Stimulated activated CD4-positive, alpha-beta T cell treated with anti-CD3 and anti-CD28 coated beads, TNF-alpha, amount 100 ng/mL, for 4 hours (primary cell): ENCODE data around the gene FAM217B.
"Not testable (repeated sequence)": the region's sequence is repeated elsewhere in the genome, so short reads cannot be mapped to it uniquely, and the experiment has no call there.

Source experiments
- DNase-seq, 3 experiments: peaks; one replicate each; pipeline ENCODE4 v3.0.0-alpha.2; 2020; ENCODE audit warnings: low read depth in 3 of 3

The FAM217B gene

GRCh38 chr20:59938696-59939051 is 1.5 kb upstream of the FAM217B start:
- no peak for DNase-seq

- no peak for DNase-seq
Observed at GRCh38 chr20:59939052-59939878, 924 bp upstream of the FAM217B start.

GRCh38 chr20:59939879-59940128 is 385 bp upstream of the FAM217B start:
- DNase-seq, result no peak

- no peak for DNase-seq
Observed at GRCh38 chr20:59940956-59941294, 736 bp downstream of the FAM217B start.

GRCh38 chr20:59942245-59942644 is 2.1 kb downstream of the FAM217B start:
- no peak for DNase-seq

GRCh38 chr20:59944726-59945125 is 4.5 kb downstream of the FAM217B start:
- DNase-seq, result no peak

GRCh38 chr20:59945175-59945574 is 5.0 kb downstream of the FAM217B start:
- DNase-seq, result no peak

- DNase-seq, result no peak
Observed at GRCh38 chr20:59945731-59946130, 5.5 kb downstream of the FAM217B start.

GRCh38 chr20:59947376-59947775 is 7.2 kb downstream of the FAM217B start:
- no peak for DNase-seq

GRCh38 chr20:59948212-59948611 is 8.0 kb downstream of the FAM217B start:
- no peak for DNase-seq

- no peak for DNase-seq
Observed at GRCh38 chr20:59948828-59949720, 8.9 kb downstream of the FAM217B start.

- no peak for DNase-seq
Observed at GRCh38 chr20:59949911-59950310, 9.7 kb downstream of the FAM217B start.

GRCh38 chr20:59954718-59955117 is 14.5 kb downstream of the FAM217B start:
- no peak for DNase-seq

- no peak for DNase-seq
Observed at GRCh38 chr20:59955131-59955796, 15.1 kb downstream of the FAM217B start.

GRCh38 chr20:59957568-59957967 is 17.4 kb downstream of the FAM217B start:
- not testable (repeated sequence) for DNase-seq

GRCh38 chr20:59958123-59958522 is 17.9 kb downstream of the FAM217B start, which contains the start of gene CDH26:
CDH26 (plus strand) TSS chr20:59958423; CDS start chr20:59958727, 304 bp downstream.
- DNase-seq, result no peak

- DNase-seq, result no peak
Observed at GRCh38 chr20:59958626-59959025, 18.4 kb downstream of the FAM217B start.

- no peak for DNase-seq
Observed at GRCh38 chr20:59961423-59961822, 21.2 kb downstream of the FAM217B start.

- no peak for DNase-seq
Observed at GRCh38 chr20:59962155-59962554, 22.0 kb downstream of the FAM217B start.

GRCh38 chr20:59966428-59966827 is 26.2 kb downstream of the FAM217B start:
- DNase-seq, result no peak

- DNase-seq, result no peak
Observed at GRCh38 chr20:59971428-59971827, 31.2 kb downstream of the FAM217B start.

- no peak for DNase-seq
Observed at GRCh38 chr20:59972037-59972801, 32.0 kb downstream of the FAM217B start.
